Activated CD8-positive, alpha-beta memory T cell treated with anti-CD3 and anti-CD28 coated beads for 4 hours (primary cell): ENCODE results near the gene ROM1.
A peak's percentile ranks its signal among the peaks of the same experiment; 100 is the strongest.
"Not testable (repeated sequence)": the region's sequence is repeated elsewhere in the genome, so short reads cannot be mapped to it uniquely, and the experiment has no call there.

ENCODE experiments used
- DNase-seq, 2 donors: peaks; one replicate each; pipeline ENCODE4 v3.0.0-alpha.2; 2020; ENCODE audit warnings: low read depth in 2 of 2

Gene ROM1

GRCh38 chr11:62610403-62610802 is 2.7 kb upstream of the ROM1 start:
- no peak for DNase-seq

- DNase-seq = no peak
These were observed 2.0 kb upstream of the ROM1 start for GRCh38 chr11:62610814-62611704.

- no peak for DNase-seq
These were observed 1.2 kb upstream of the ROM1 start for GRCh38 chr11:62611705-62612365.

- no peak for DNase-seq
These were observed 278 bp downstream of the ROM1 start for GRCh38 chr11:62613291-62613778.

- DNase-seq = no peak
These were observed 1.2 kb downstream of the ROM1 start for GRCh38 chr11:62614275-62614674.

GRCh38 chr11:62615521-62615920 is 2.5 kb downstream of the ROM1 start:
- no peak for DNase-seq

GRCh38 chr11:62616957-62617356 is 3.9 kb downstream of the ROM1 start:
- not testable (repeated sequence) for DNase-seq

GRCh38 chr11:62621027-62621566 is 8.0 kb downstream of the ROM1 start:
- DNase-seq = no peak

GRCh38 chr11:62621567-62622470 is 8.8 kb downstream of the ROM1 start, which contains the start of gene B3GAT3:
Gene B3GAT3 (minus strand): TSS chr11:62621986. CDS start chr11:62621947, 39 bp downstream.
- peak; percentile 97 to 98 for DNase-seq

- no peak for DNase-seq
These were observed 9.5 kb downstream of the ROM1 start for GRCh38 chr11:62622476-62623089.

- DNase-seq = no peak
These were observed 14.7 kb downstream of the ROM1 start for GRCh38 chr11:62627713-62628112.

GRCh38 chr11:62632492-62632891 is 19.4 kb downstream of the ROM1 start:
- DNase-seq = no peak

GRCh38 chr11:62644220-62644619 is 31.2 kb downstream of the ROM1 start:
- DNase-seq = no peak

GRCh38 chr11:62645671-62645945 is 32.6 kb downstream of the ROM1 start:
- no peak for DNase-seq

GRCh38 chr11:62645946-62646824 is 33.1 kb downstream of the ROM1 start, which contains the start of gene GANAB:
Gene GANAB (minus strand): TSS chr11:62646613. CDS start chr11:62646599, 14 bp downstream.
- peak; percentile 98 to 99 for DNase-seq

- DNase-seq = no peak
These were observed 34.0 kb downstream of the ROM1 start for GRCh38 chr11:62646825-62647608.

- no peak for DNase-seq
These were observed 34.5 kb downstream of the ROM1 start for GRCh38 chr11:62647609-62648005.

GRCh38 chr11:62648185-62648966 is 35.3 kb downstream of the ROM1 start:
- no peak for DNase-seq

GRCh38 chr11:62648967-62649364 is 35.9 kb downstream of the ROM1 start:
- DNase-seq = no peak
